B cell (primary cell): ENCODE data around the gene RAB31. TPM values are rescaled to one million over a fixed set of nuclear protein-coding genes. Genes with fewer than 3 reads are reported as not detected.

Experiments
- ATAC-seq: fragments of 200-7000 bp; cut with Tn5 transposase; one replicate; pipeline ENCODE4 v1.10.0; 2021; ENCODE audit warnings: low read depth, mild to moderate bottlenecking, moderate number of reproducible peaks, moderate library complexity
- CTCF ChIA-PET: fragments of 350-600 bp; sonication (Branson Sonifier 250); formaldehyde crosslinking; loops from one replicate; lab custom pipeline; 2021; ENCODE audit warnings: antibody characterized with exemption, inconsistent platforms; lab: Charles Lee
- POLR2A ChIA-PET: fragments of 350-600 bp; sonication (Branson Sonifier 250); formaldehyde crosslinking; loops from one replicate; lab custom pipeline; 2021; ENCODE audit warnings: antibody characterized with exemption; lab: Charles Lee
- DNase-seq: peaks from one replicate; pipeline ENCODE4 v3.0.0; 2013
- H2AFZ ChIP-seq: 2 replicates; pipeline ENCODE4 v1.6.1; 2012; ENCODE audit warnings: mild to moderate bottlenecking, low read depth, low read length; ENCODE audit not compliant: insufficient read depth, poor library complexity, severe bottlenecking
- H3K27ac ChIP-seq, 2 donors: 1 replicate in 1 of 2; 2 replicates in 1 of 2; pipeline ENCODE4 v1.5.1; 2012 to 2013; ENCODE audit warnings: low read length in 2 of 2, mild to moderate bottlenecking in 2 of 2, moderate library complexity in 1 of 2
- H3K27me3 ChIP-seq, 4 experiments: fragments of 200-600 bp in 1 of 4; sonication (generic) in 1 of 4; replicated peaks in 1 of 4; 1 replicate in 2 of 4; 2 replicates in 2 of 4; pipeline versions ENCODE4 v1.6.1 to v1.7.0; 2013 to 2016; ENCODE audit warnings: low read length in 3 of 4, mild to moderate bottlenecking in 2 of 4, mixed read lengths in 1 of 4, moderate library complexity in 1 of 4; ENCODE audit not compliant: insufficient read depth in 4 of 4, control insufficient read depth in 3 of 4; ENCODE audit errors: control extremely low read depth in 1 of 4
- H3K36me3 ChIP-seq, 2 experiments: replicated peaks in 1 of 2; 1 replicate in 1 of 2; 2 replicates in 1 of 2; pipeline versions ENCODE4 v1.6.1 to v1.7.1; 2013; ENCODE audit warnings: low read length in 1 of 2; ENCODE audit not compliant: insufficient read depth in 2 of 2, control insufficient read depth in 1 of 2; ENCODE audit errors: control extremely low read depth in 1 of 2, extremely low read depth in 1 of 2
- H3K4me1 ChIP-seq, 2 donors: fragments of 200-600 bp in 1 of 2; sonication (generic) in 1 of 2; 1 replicate in 1 of 2; 2 replicates in 1 of 2; pipeline versions ENCODE4 v1.5.1 to v1.6.1; 2013 to 2017; ENCODE audit warnings: low read length in 2 of 2; ENCODE audit not compliant: control insufficient read depth in 2 of 2, insufficient read depth in 2 of 2
- H3K4me2 ChIP-seq: replicated peaks from 2 replicates; pipeline ENCODE3; 2012; ENCODE audit warnings: mild to moderate bottlenecking, low read depth, low read length; ENCODE audit not compliant: poor library complexity, severe bottlenecking
- H3K4me3 ChIP-seq, 5 experiments: fragments of 200-600 bp in 1 of 5; sonication (generic) in 1 of 5; 1 replicate in 3 of 5; 2 replicates in 2 of 5; pipeline versions ENCODE4 v1.5.1 to v1.7.0; 2011 to 2016; ENCODE audit warnings: low read length in 4 of 5, mild to moderate bottlenecking in 4 of 5, low read depth in 2 of 5, control low read depth in 1 of 5, moderate library complexity in 1 of 5; ENCODE audit not compliant: insufficient read depth in 1 of 5; ENCODE audit errors: control extremely low read depth in 1 of 5, extremely low read depth in 1 of 5
- H3K79me2 ChIP-seq: fragments of 200-600 bp; sonication (generic); one replicate; pipeline ENCODE4 v1.6.0; 2016; ENCODE audit warnings: low read length; ENCODE audit not compliant: control insufficient read depth, insufficient read depth
- H3K9ac ChIP-seq: fragments of 200-600 bp; sonication (generic); 2 replicates; pipeline ENCODE4 v1.6.1; 2017; ENCODE audit warnings: mild to moderate bottlenecking, low read length, moderate library complexity
- H3K9me3 ChIP-seq, 3 donors: one replicate each; pipeline versions ENCODE4 v1.6.1 to v1.7.1; 2013; ENCODE audit warnings: low read length in 2 of 3; ENCODE audit not compliant: control insufficient read depth in 2 of 3, insufficient read depth in 1 of 3; ENCODE audit errors: control extremely low read depth in 1 of 3
- H4K20me1 ChIP-seq: 2 replicates; pipeline ENCODE4 v1.6.0; 2012; ENCODE audit warnings: mild to moderate bottlenecking, low read length; ENCODE audit not compliant: insufficient read depth, control insufficient read depth, poor library complexity, severe bottlenecking
- H3K27ac Mint-ChIP-seq: one replicate; pipeline ENCODE4 v1.8.0; 2021; ENCODE audit warnings: mixed read lengths
- H3K27me3 Mint-ChIP-seq: one replicate; pipeline ENCODE4 v1.8.0; 2021; ENCODE audit warnings: mixed read lengths
- H3K4me1 Mint-ChIP-seq: one replicate; pipeline ENCODE4 v1.8.0; 2021; ENCODE audit warnings: mixed read lengths
- H3K4me3 Mint-ChIP-seq: one replicate; pipeline ENCODE4 v1.8.0; 2021; ENCODE audit warnings: mixed read lengths
- H3K9me3 Mint-ChIP-seq: one replicate; pipeline ENCODE4 v1.8.0; 2022; ENCODE audit warnings: mixed read lengths; ENCODE audit not compliant: insufficient read depth
- EZH2 ChIP-seq: IDR thresholded peaks from 2 replicates; pipeline ENCODE4 v1.6.1; 2012; ENCODE audit warnings: borderline replicate concordance, low read depth, mild to moderate bottlenecking, moderate library complexity, low read length; ENCODE audit not compliant: insufficient read depth, poor library complexity, severe bottlenecking
- WGBS: methylation state at CpG from one replicate; pipeline ENCODE4 v1.1.5; 2013; ENCODE audit warnings: missing lambda C conversion rate; ENCODE audit not compliant: insufficient coverage; 5-methylcytosine and 5-hydroxymethylcytosine counted together
- intact Hi-C: fragments of 100-400 bp; cut with micrococcal nuclease; formaldehyde crosslinking; loops from one replicate; pipeline ENCODE4 v1.10.0; 2022
- polyA plus RNA-seq: library from polyadenylated mRNA; depleted of rRNA; stranded (reverse); fragments of >200 nt; gene quantifications from 2 replicates; pipeline ENCODE4 v1.2.3, GENCODE V29; 2012
- total RNA-seq, 2 donors: library from RNA; stranded (reverse); fragments of 120-200 nt in 1 of 2; gene quantifications; 1 replicate in 1 of 2; 2 replicates in 1 of 2; pipeline versions ENCODE4 v1.2.3 to v1.2.4, GENCODE V29; 2013 to 2022
- TF ChIP-seq, protein P1 (sequence below): fragments of 200-600 bp; IDR thresholded peaks from one replicate; pipeline ENCODE4 v1.8.0; 2022; ENCODE audit warnings: antibody characterized with exemption, mild to moderate bottlenecking

RAB31 gene
- total and polyA plus RNA-seq, 2 donors (not counting 1 experiment from before 2014, with no cell fraction given): 15.5 to 44.6 TPM

- Mint-ChIP-seq H3K27me3 (no peaks in the 10 kb centered on the region), H3K4me1 (peaks cover 15% of the 10 kb centered on the region), H3K4me3 (no peak overlapping the region), H3K9me3 (no peaks in the 10 kb centered on the region), H3K27ac (no peak overlapping the region)
- Histone ChIP-seq H3K79me2 (peaks cover 38% of the 10 kb centered on the region), H3K36me3 (peaks cover 0 to 5% of the 10 kb centered on the region in 2 experiments), H3K9me3 (peaks cover 0 to 3% (median 0%) of the 10 kb centered on the region in 3 donors), H3K4me1 (peaks cover 0 to 3% of the 10 kb centered on the region in 2 donors), H4K20me1 (no peaks in the 10 kb centered on the region), H3K9ac (no peak overlapping the region), H2AFZ (no peak overlapping the region), H3K27me3 (no peaks in the 10 kb centered on the region), H3K4me3 (no peak overlapping the region), H3K27ac (no peak overlapping the region), H3K4me2 (no peak overlapping the region)
- TF ChIP-seq, protein P1, sequence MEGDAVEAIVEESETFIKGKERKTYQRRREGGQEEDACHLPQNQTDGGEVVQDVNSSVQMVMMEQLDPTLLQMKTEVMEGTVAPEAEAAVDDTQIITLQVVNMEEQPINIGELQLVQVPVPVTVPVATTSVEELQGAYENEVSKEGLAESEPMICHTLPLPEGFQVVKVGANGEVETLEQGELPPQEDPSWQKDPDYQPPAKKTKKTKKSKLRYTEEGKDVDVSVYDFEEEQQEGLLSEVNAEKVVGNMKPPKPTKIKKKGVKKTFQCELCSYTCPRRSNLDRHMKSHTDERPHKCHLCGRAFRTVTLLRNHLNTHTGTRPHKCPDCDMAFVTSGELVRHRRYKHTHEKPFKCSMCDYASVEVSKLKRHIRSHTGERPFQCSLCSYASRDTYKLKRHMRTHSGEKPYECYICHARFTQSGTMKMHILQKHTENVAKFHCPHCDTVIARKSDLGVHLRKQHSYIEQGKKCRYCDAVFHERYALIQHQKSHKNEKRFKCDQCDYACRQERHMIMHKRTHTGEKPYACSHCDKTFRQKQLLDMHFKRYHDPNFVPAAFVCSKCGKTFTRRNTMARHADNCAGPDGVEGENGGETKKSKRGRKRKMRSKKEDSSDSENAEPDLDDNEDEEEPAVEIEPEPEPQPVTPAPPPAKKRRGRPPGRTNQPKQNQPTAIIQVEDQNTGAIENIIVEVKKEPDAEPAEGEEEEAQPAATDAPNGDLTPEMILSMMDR: peak; percentile 12
- TF ChIP-seq EZH2: no peak
- intact Hi-C loops: no loop called here
- DNase-seq (no peak), ATAC-seq (no peak)
- ChIA-PET CTCF (interaction anchor here (0.6 to 1.0 kb wide), 4 partner anchors 11 to 111 kb away, joined by 3 to 9 read pairs (median 3); no protein-coding TSS in a partner anchor), POLR2A (no interaction called here)
- WGBS: 95% methylated on average over 3 of the region's 3 CpGs
Observed at GRCh38 chr18:9722691-9723090, 14.6 kb downstream of the RAB31 start.

- ATAC-seq (no peak), DNase-seq (no peak)
- H3K27me3 ChIP-seq: no peaks in the 10 kb centered on the region
- no peak overlapping the region for H3K9ac ChIP-seq
- H3K4me3 ChIP-seq: no peak overlapping the region
- TF ChIP-seq, protein P1: no peak
- no peak for TF ChIP-seq EZH2
- peaks cover 21% of the 10 kb centered on the region for H3K79me2 ChIP-seq
- ChIA-PET CTCF (interaction anchor here (0.9 kb wide), 1 partner anchor 109 kb away, joined by 3 read pairs; no protein-coding TSS in a partner anchor), POLR2A (no interaction called here)
- H3K4me2 ChIP-seq: no peak overlapping the region
- H3K27ac ChIP-seq: no peak overlapping the region
- Mint-ChIP-seq H3K27me3 (no peaks in the 10 kb centered on the region), H3K27ac (no peak overlapping the region), H3K4me3 (no peak overlapping the region), H3K4me1 (peaks cover 11% of the 10 kb centered on the region), H3K9me3 (no peaks in the 10 kb centered on the region)
- no peaks in the 10 kb centered on the region for H3K4me1 ChIP-seq
- H4K20me1 ChIP-seq: no peaks in the 10 kb centered on the region
- 97% methylated on average over 3 of the region's 5 CpGs for WGBS
- H3K9me3 ChIP-seq: peaks cover 0 to 3% (median 0%) of the 10 kb centered on the region in 3 donors
- H3K36me3 ChIP-seq: peaks cover 0 to 5% of the 10 kb centered on the region in 2 experiments
- intact Hi-C loops: no loop called here
- no peak overlapping the region for H2AFZ ChIP-seq
Observed at GRCh38 chr18:9724797-9725585, 16.9 kb downstream of the RAB31 start.
